Mucosa of stomach (tissue), 1 donor: ENCODE measurements around the gene CORO2A.

ENCODE experiments used
- H3K27me3 ChIP-seq: one replicate; pipeline ENCODE4 v1.7.0; 2013; ENCODE audit warnings: mild to moderate bottlenecking, low read length; ENCODE audit not compliant: control insufficient read depth, insufficient read depth
- H3K36me3 ChIP-seq: one replicate; pipeline ENCODE4 v1.7.0; 2013; ENCODE audit warnings: low read length; ENCODE audit not compliant: control insufficient read depth, insufficient read depth
- H3K4me1 ChIP-seq: one replicate; pipeline ENCODE4 v1.7.0; 2013; ENCODE audit warnings: mild to moderate bottlenecking, low read length; ENCODE audit not compliant: control insufficient read depth, insufficient read depth
- H3K4me3 ChIP-seq: one replicate; pipeline ENCODE4 v1.7.0; 2013; ENCODE audit warnings: low read length
- H3K9ac ChIP-seq: one replicate; pipeline ENCODE4 v1.7.0; 2013; ENCODE audit warnings: mild to moderate bottlenecking, low read length, moderate library complexity
- H3K9me3 ChIP-seq: one replicate; pipeline ENCODE4 v1.7.0; 2013; ENCODE audit warnings: mild to moderate bottlenecking, low read length, moderate library complexity; ENCODE audit not compliant: control insufficient read depth
- donor health status: Pancreatic carcinoma.

Gene CORO2A

GRCh38 chr9:98157372-98157771, 35.1 kb downstream of the CORO2A start:
- Histone ChIP-seq H3K27me3 (no peaks in the 10 kb centered on the region), H3K4me1 (peaks cover 26% of the 10 kb centered on the region), H3K9ac (no peak overlapping the region), H3K4me3 (no peak overlapping the region), H3K36me3 (no peaks in the 10 kb centered on the region), H3K9me3 (no peaks in the 10 kb centered on the region)

- Histone ChIP-seq H3K36me3 (no peaks in the 10 kb centered on the region), H3K9me3 (no peaks in the 10 kb centered on the region), H3K27me3 (no peaks in the 10 kb centered on the region), H3K4me1 (peaks cover 31% of the 10 kb centered on the region), H3K9ac (no peak overlapping the region), H3K4me3 (no peak overlapping the region)
These were observed 37.8 kb downstream of the CORO2A start for GRCh38 chr9:98154678-98155077.

DNA sequence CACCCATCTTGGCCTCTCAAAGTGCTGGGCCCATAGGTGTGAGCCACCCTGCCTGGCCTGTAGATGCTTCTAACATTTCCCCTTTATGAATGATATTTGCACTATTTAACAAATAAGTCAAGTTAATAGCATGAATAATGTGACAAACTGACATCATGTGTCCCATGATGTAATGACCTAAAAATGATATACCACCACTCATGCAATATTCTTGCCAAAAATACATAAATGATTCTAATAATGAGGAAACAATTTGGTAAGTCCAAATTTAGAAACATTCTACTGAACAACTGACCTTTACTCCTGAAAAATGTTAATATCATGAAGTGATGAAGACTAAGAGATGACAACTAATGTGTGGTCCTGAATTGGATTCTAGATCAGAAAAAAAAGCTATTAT, 39.9 kb downstream of the CORO2A start:
- H3K4me3 ChIP-seq = no peak overlapping the region
- no peak overlapping the region for H3K9ac ChIP-seq
- peaks cover 12% of the 10 kb centered on the region for H3K4me1 ChIP-seq
- no peaks in the 10 kb centered on the region for H3K36me3 ChIP-seq
- H3K27me3 ChIP-seq = no peaks in the 10 kb centered on the region
- H3K9me3 ChIP-seq = no peaks in the 10 kb centered on the region

DNA sequence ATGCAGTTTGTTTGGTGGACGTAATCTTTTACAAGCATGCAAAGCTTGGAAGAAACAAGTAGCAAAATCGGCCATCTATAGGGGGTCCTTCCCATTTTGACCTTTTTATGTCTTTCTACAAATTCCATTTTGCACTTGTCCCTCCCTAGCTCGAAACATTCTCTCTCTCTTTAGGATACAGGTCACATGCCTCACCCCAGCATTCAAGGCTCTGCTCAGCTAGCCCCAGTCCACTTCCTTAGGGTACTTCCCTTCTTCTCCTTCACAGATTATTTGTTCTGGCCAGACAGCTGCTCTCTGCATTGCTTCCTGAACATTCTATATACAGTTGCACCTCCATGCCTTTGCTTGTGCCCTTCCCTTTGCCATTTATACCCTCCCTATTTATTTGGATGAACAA, 41.7 kb downstream of the CORO2A start:
- no peaks in the 10 kb centered on the region for H3K27me3 ChIP-seq
- no peaks in the 10 kb centered on the region for H3K9me3 ChIP-seq
- H3K4me3 ChIP-seq = no peak overlapping the region
- no peak overlapping the region for H3K9ac ChIP-seq
- peaks cover 28% of the 10 kb centered on the region for H3K4me1 ChIP-seq
- H3K36me3 ChIP-seq = no peaks in the 10 kb centered on the region

GRCh38 chr9:98150164-98150563, 42.3 kb downstream of the CORO2A start:
- Histone ChIP-seq H3K27me3 (no peaks in the 10 kb centered on the region), H3K4me3 (no peak overlapping the region), H3K4me1 (peaks cover 33% of the 10 kb centered on the region), H3K36me3 (no peaks in the 10 kb centered on the region), H3K9me3 (no peaks in the 10 kb centered on the region), H3K9ac (no peak overlapping the region)

DNA sequence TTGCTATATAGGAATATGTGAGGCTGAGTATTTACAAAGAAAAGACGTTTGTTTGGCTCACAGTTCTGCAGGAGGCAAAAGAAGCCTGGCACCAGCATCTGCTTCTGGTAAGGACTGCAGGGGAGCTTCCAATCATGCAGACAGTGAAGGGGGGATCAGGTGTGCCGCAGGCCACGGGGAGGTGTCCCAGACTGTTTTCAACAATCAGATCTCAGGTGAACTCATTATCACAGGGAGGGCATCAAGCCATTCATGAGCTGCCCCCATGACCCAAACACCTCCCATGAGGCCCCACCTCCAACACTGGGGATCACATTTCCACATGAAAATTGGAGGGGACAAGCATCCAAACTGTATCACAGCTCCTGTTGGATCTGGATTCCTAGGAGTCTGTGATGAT, 43.0 kb downstream of the CORO2A start:
- Histone ChIP-seq H3K36me3 (no peaks in the 10 kb centered on the region), H3K9me3 (no peaks in the 10 kb centered on the region), H3K27me3 (no peaks in the 10 kb centered on the region), H3K9ac (no peak overlapping the region), H3K4me1 (peaks cover 41% of the 10 kb centered on the region), H3K4me3 (no peak overlapping the region)

GRCh38 chr9:98148486-98148885, 44.0 kb downstream of the CORO2A start:
- peaks cover 50% of the 10 kb centered on the region for H3K4me1 ChIP-seq
- H3K36me3 ChIP-seq = no peaks in the 10 kb centered on the region
- H3K4me3 ChIP-seq = no peak overlapping the region
- H3K9me3 ChIP-seq = no peaks in the 10 kb centered on the region
- H3K27me3 ChIP-seq = no peaks in the 10 kb centered on the region
- no peak overlapping the region for H3K9ac ChIP-seq

GRCh38 chr9:98147582-98147981, 44.9 kb downstream of the CORO2A start:
- no peaks in the 10 kb centered on the region for H3K36me3 ChIP-seq
- H3K4me1 ChIP-seq = peaks cover 58% of the 10 kb centered on the region
- H3K9ac ChIP-seq = no peak overlapping the region
- H3K4me3 ChIP-seq = no peak overlapping the region
- H3K27me3 ChIP-seq = no peaks in the 10 kb centered on the region
- H3K9me3 ChIP-seq = no peaks in the 10 kb centered on the region

DNA sequence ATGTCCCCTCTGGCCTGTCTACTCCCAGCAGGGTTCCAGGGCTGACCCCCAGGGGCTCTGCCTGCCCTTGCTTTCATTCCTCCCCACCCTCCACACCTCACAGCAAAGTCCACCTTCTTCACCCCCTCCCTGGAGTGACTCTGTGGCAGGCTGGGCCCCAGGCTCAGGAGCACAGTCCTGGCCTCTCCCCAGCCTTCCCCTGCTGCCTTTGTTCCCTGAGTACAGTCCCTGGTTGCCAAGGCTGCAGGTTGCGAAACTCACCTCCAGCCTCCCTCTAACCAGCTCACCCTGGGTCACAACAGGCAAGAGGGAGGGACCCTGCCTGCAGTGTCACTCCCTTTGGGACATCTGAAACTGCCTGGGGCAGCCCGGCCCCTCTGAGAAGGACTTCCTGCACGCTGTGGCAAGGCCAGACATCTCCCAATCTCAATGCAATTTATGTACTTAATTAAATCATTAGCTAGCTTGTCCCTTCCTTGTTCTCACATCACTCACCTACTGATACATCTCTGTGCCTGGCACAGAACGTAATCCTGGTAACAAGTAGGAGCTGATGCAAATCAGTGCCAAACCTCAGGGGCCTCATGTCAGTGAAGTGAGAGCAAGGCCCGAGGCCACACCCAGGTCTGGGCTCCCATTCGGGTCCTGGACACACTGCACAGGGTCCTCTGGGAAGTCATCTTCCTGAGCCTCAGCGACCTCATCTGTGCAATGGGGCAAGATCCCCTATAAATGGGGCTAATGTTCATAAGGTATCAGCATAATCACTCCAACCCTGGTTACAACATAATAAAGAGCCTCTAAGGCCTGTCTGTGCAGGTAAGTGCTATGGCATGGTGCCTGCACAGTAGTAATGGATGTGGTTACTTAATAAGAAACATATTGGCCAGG, 46.1 kb downstream of the CORO2A start:
- Histone ChIP-seq H3K9me3 (no peaks in the 10 kb centered on the region), H3K36me3 (no peaks in the 10 kb centered on the region), H3K4me3 (no peak overlapping the region), H3K4me1 (peaks cover 64% of the 10 kb centered on the region), H3K27me3 (no peaks in the 10 kb centered on the region), H3K9ac (peak overlapping the region; percentile 67)

DNA sequence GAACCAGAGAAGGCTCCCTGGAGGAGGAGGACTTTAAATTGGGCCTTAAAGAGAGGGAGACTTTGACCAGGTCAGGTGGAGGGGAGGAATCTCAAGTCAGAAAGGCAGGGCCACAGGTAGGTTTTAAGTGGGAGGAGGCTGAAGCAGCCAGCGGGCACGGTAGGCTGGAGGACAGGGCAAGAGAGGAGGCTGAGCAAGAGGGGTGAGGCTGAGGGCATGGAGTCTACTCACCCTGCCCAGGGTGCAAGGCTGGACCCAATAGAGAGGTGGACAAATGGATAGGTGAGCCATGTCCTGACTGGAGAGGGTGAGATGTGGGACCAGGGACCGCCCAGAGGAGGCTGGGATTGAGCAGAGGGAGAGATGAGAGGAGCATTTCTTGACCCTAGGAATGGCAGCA, 47.8 kb downstream of the CORO2A start:
- Histone ChIP-seq H3K9ac (peak overlapping the region; percentile 67), H3K9me3 (no peaks in the 10 kb centered on the region), H3K36me3 (no peaks in the 10 kb centered on the region), H3K4me3 (no peak overlapping the region), H3K4me1 (peaks cover 56% of the 10 kb centered on the region), H3K27me3 (no peaks in the 10 kb centered on the region)

DNA sequence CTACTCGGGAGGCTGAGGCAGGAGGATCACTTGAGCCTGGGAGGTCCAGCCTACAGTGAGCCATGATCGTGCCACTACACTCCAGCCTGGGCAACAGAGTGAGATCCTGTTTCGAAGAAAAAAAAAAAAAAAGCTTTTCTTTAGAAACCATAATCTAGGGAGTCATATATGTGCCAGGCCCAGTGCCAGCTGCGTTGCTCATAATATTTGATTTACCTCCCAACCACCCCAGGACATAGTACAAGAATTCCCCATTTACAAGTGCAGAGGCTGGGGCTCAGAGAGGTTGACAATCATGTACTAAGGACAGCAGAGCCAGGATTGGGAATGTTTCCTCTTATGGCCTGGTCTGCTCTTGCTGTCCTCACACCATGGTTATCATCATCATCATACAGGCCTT, 48.4 kb downstream of the CORO2A start:
- Histone ChIP-seq H3K27me3 (no peaks in the 10 kb centered on the region), H3K9me3 (no peaks in the 10 kb centered on the region), H3K4me3 (no peak overlapping the region), H3K4me1 (peaks cover 56% of the 10 kb centered on the region), H3K36me3 (no peaks in the 10 kb centered on the region), H3K9ac (peak overlapping the region; percentile 67)

- Histone ChIP-seq H3K9ac (peak overlapping the region; percentile 60), H3K27me3 (no peaks in the 10 kb centered on the region), H3K36me3 (no peaks in the 10 kb centered on the region), H3K4me1 (peaks cover 56% of the 10 kb centered on the region), H3K9me3 (no peaks in the 10 kb centered on the region), H3K4me3 (no peak overlapping the region)
These were observed 49.4 kb downstream of the CORO2A start for GRCh38 chr9:98142925-98143481.
